ENCODE results near the gene RAC3. TPM values are rescaled to one million over a fixed set of nuclear protein-coding genes. Genes with fewer than 3 reads are reported as not detected.
A peak's percentile ranks its signal among the peaks of the same experiment; 100 is the strongest.
"Not testable (repeated sequence)": the region's sequence is repeated elsewhere in the genome, so short reads cannot be mapped to it uniquely, and the experiment has no call there.

Gene RAC3
- total and polyA plus RNA-seq, 8 donors: 0.97 to 12.6 (median 2.5) TPM

GRCh38 chr17:82037092-82037888 is 5.8 kb downstream of the RAC3 start, which contains the start of gene DCXR:
DCXR (minus strand) TSS chr17:82037697; CDS start chr17:82037682, 15 bp downstream.
- no peaks in the 10 kb centered on the region for H3K9me3 ChIP-seq
- H3K27ac ChIP-seq: peak within 1 kb of the TSS; percentile 90 to 99 (median 98)
- ATAC-seq: peak; percentile 94 to 98 (median 95)
- 0 to 1% methylated on average over 68 to 92 of the region's 92 CpGs for WGBS, 2 donors
- no peaks in the 10 kb centered on the region for H3K36me3 ChIP-seq
- no peaks in the 10 kb centered on the region for H3K27me3 ChIP-seq
- peak; percentile 96 to 99 (median 97) for DNase-seq
- peak within 1 kb of the TSS; percentile 62 to 75 (median 70) for H3K4me3 ChIP-seq
- TF ChIP-seq CTCF (IDR thresholded peaks at IDR 0.05): peak; percentile 76 to 83 (median 80)
- intact Hi-C loops (cut with DNase I): no loop called here
- peaks cover 0 to 9% (median 1%) of the 10 kb centered on the region in 3 donors for H3K4me1 ChIP-seq
- FAIRE-seq: peak; percentile 26

- Histone ChIP-seq H3K27ac (peak overlapping the region; percentile 90 to 99 (median 98)), H3K4me1 (peaks cover 0 to 9% (median 0%) of the 10 kb centered on the region in 3 donors)
- WGBS, 2 donors: 1 to 3% methylated on average over 10 of the region's 10 CpGs
Observed at GRCh38 chr17:82037889-82038195, 6.4 kb downstream of the RAC3 start.

GRCh38 chr17:82038796-82039409 is 7.4 kb downstream of the RAC3 start:
- intact Hi-C loops (cut with DNase I); FAIRE-seq: not testable (repeated sequence)

More at GRCh38 chr17:82037889-82038195, 6.4 kb downstream of the RAC3 start:
- DNase-seq (no peak), ATAC-seq (no peak), FAIRE-seq (no peak)
- Histone ChIP-seq H3K9me3 (no peaks in the 10 kb centered on the region), H3K36me3 (no peaks in the 10 kb centered on the region), H3K4me3 (peak overlapping the region in 2 of 4 donors; percentile 73 to 75), H3K27me3 (no peaks in the 10 kb centered on the region)
- TF ChIP-seq CTCF (IDR thresholded peaks at IDR 0.05): no peak
- intact Hi-C loops (cut with DNase I): no loop called here

GRCh38 chr17:82039695-82040299 is 8.3 kb downstream of the RAC3 start:
- intact Hi-C loops (cut with DNase I): no loop called here
- H3K36me3 ChIP-seq: no peaks in the 10 kb centered on the region
- FAIRE-seq: no peak
- 64 to 66% methylated on average over 8 of the region's 8 CpGs for WGBS, 2 donors
- H3K27me3 ChIP-seq: no peaks in the 10 kb centered on the region
- TF ChIP-seq CTCF (IDR thresholded peaks at IDR 0.05): no peak
- DNase-seq: no peak
- H3K4me3 ChIP-seq: no peak overlapping the region
- no peaks in the 10 kb centered on the region for H3K9me3 ChIP-seq
- no peak for ATAC-seq
- no peak overlapping the region for H3K27ac ChIP-seq
- H3K4me1 ChIP-seq: peaks cover 0 to 9% (median 0%) of the 10 kb centered on the region in 3 donors

More at GRCh38 chr17:82038796-82039409, 7.4 kb downstream of the RAC3 start:
- ATAC-seq, H3K27ac ChIP-seq, H3K4me1 ChIP-seq, DNase-seq, H3K9me3 ChIP-seq, H3K36me3 ChIP-seq, H3K4me3 ChIP-seq, H3K27me3 ChIP-seq: not testable (repeated sequence)
- WGBS, 2 donors: 90 to 93% methylated on average over 16 of the region's 16 CpGs

- no peak overlapping the region for H3K4me3 ChIP-seq
- no peak overlapping the region for H3K27ac ChIP-seq
- intact Hi-C loops (cut with DNase I): no loop called here
- no peak for TF ChIP-seq CTCF (IDR thresholded peaks at IDR 0.05)
- no peaks in the 10 kb centered on the region for H3K36me3 ChIP-seq
- no peak for FAIRE-seq
- no peaks in the 10 kb centered on the region for H3K9me3 ChIP-seq
- peaks cover 0 to 5% (median 0%) of the 10 kb centered on the region in 3 donors for H3K4me1 ChIP-seq
- no peak for DNase-seq
- no peaks in the 10 kb centered on the region for H3K27me3 ChIP-seq
- 83 to 90% methylated on average over 17 of the region's 17 CpGs for WGBS, 2 donors
- no peak for ATAC-seq
Observed at GRCh38 chr17:82041144-82041814, 9.8 kb downstream of the RAC3 start.

All from pancreas (tissue), 10 donors.